Measurements from ENCODE around the gene HOXD11.

Gene HOXD11

GRCh38 chr2:176081376-176081836 is 25.7 kb upstream of the HOXD11 start:
- H3K4me3 ChIP-seq (IDR thresholded peaks at IDR 0.05; ENCODE audit: insufficient read depth, low read depth, low read length) = no peak overlapping the region
- no peaks in the 10 kb centered on the region for H3K36me3 ChIP-seq (ENCODE audit: insufficient read depth)
- no peak for TF ChIP-seq CTCF (conservative IDR thresholded peaks at IDR 0.05; ENCODE audit: low read depth, low read length)
- no peaks in the 10 kb centered on the region for H3K79me2 ChIP-seq (ENCODE audit: insufficient read depth, low read depth)
- H3K4me1 ChIP-seq (ENCODE audit: low read depth, poor library complexity, severe bottlenecking) = no peaks in the 10 kb centered on the region
- H3K4me2 ChIP-seq = no peak overlapping the region
- no peaks in the 10 kb centered on the region for H4K20me1 ChIP-seq (ENCODE audit: insufficient read depth)
- H3K9ac ChIP-seq = no peak overlapping the region
- H2AFZ ChIP-seq (ENCODE audit: low read depth) = no peak overlapping the region
- no peaks in the 10 kb centered on the region for H3K27me3 ChIP-seq (ENCODE audit: insufficient read depth, low read depth)
- no peak overlapping the region for H3K27ac ChIP-seq

- H3K4me2 ChIP-seq = no peak overlapping the region
- no peak for TF ChIP-seq CTCF (conservative IDR thresholded peaks at IDR 0.05; ENCODE audit: low read depth, low read length)
- H3K27ac ChIP-seq = no peak overlapping the region
- H3K9ac ChIP-seq = no peak overlapping the region
- H3K27me3 ChIP-seq (ENCODE audit: insufficient read depth, low read depth) = no peaks in the 10 kb centered on the region
- no peaks in the 10 kb centered on the region for H3K4me1 ChIP-seq (ENCODE audit: low read depth, poor library complexity, severe bottlenecking)
- no peaks in the 10 kb centered on the region for H4K20me1 ChIP-seq (ENCODE audit: insufficient read depth)
- H3K36me3 ChIP-seq (ENCODE audit: insufficient read depth) = no peaks in the 10 kb centered on the region
- H3K79me2 ChIP-seq (ENCODE audit: insufficient read depth, low read depth) = no peaks in the 10 kb centered on the region
- no peak overlapping the region for H3K4me3 ChIP-seq (IDR thresholded peaks at IDR 0.05; ENCODE audit: insufficient read depth, low read depth, low read length)
- H2AFZ ChIP-seq (ENCODE audit: low read depth) = no peak overlapping the region
Measured at GRCh38 chr2:176081837-176082524, 25.1 kb upstream of the HOXD11 start.

GRCh38 chr2:176082525-176082823 is 24.6 kb upstream of the HOXD11 start:
- Histone ChIP-seq H3K4me2 (no peak overlapping the region), H3K4me3 (IDR thresholded peaks at IDR 0.05; ENCODE audit: insufficient read depth, low read depth, low read length) (no peak overlapping the region)
- TF ChIP-seq CTCF (conservative IDR thresholded peaks at IDR 0.05; ENCODE audit: low read depth, low read length) = no peak

GRCh38 chr2:176082824-176083751 is 24.0 kb upstream of the HOXD11 start:
- Histone ChIP-seq H2AFZ (ENCODE audit: low read depth) (no peak overlapping the region), H3K27ac (no peak overlapping the region), H4K20me1 (ENCODE audit: insufficient read depth) (no peaks in the 10 kb centered on the region), H3K4me1 (ENCODE audit: low read depth, poor library complexity, severe bottlenecking) (no peaks in the 10 kb centered on the region), H3K4me3 (IDR thresholded peaks at IDR 0.05; ENCODE audit: insufficient read depth, low read depth, low read length) (no peak overlapping the region), H3K27me3 (ENCODE audit: insufficient read depth, low read depth) (no peaks in the 10 kb centered on the region), H3K36me3 (ENCODE audit: insufficient read depth) (no peaks in the 10 kb centered on the region), H3K79me2 (ENCODE audit: insufficient read depth, low read depth) (no peaks in the 10 kb centered on the region), H3K9ac (no peak overlapping the region), H3K4me2 (no peak overlapping the region)
- no peak for TF ChIP-seq CTCF (conservative IDR thresholded peaks at IDR 0.05; ENCODE audit: low read depth, low read length)

More at GRCh38 chr2:176082525-176082823, 24.6 kb upstream of the HOXD11 start:
- H3K4me1 ChIP-seq (ENCODE audit: low read depth, poor library complexity, severe bottlenecking) = no peaks in the 10 kb centered on the region
- H2AFZ ChIP-seq (ENCODE audit: low read depth) = no peak overlapping the region
- H3K36me3 ChIP-seq (ENCODE audit: insufficient read depth) = no peaks in the 10 kb centered on the region
- no peak overlapping the region for H3K27ac ChIP-seq
- H3K9ac ChIP-seq = no peak overlapping the region
- H4K20me1 ChIP-seq (ENCODE audit: insufficient read depth) = no peaks in the 10 kb centered on the region
- no peaks in the 10 kb centered on the region for H3K79me2 ChIP-seq (ENCODE audit: insufficient read depth, low read depth)
- H3K27me3 ChIP-seq (ENCODE audit: insufficient read depth, low read depth) = no peaks in the 10 kb centered on the region
